ENCODE data around the gene ZNF385B. TPM values are rescaled to one million over a fixed set of nuclear protein-coding genes. Genes with fewer than 3 reads are reported as not detected.

The ZNF385B gene
- total RNA-seq, 2 experiments from 2014 or later, result 113 to 178 TPM

- Histone ChIP-seq H3K36me3 (ENCODE audit: insufficient read depth, low read length) (peaks cover 80% of the 10 kb centered on the region), H3K4me3 (ENCODE audit: low read depth, low read length, poor library complexity, severe bottlenecking) (no peak overlapping the region), H3K9me3 (ENCODE audit: low read length) (no peaks in the 10 kb centered on the region), H3K27ac (ENCODE audit: low read depth, low read length, poor library complexity, severe bottlenecking) (no peak overlapping the region), H3K4me1 (ENCODE audit: insufficient read depth, low read length, poor library complexity, severe bottlenecking) (no peaks in the 10 kb centered on the region), H2AFZ (ENCODE audit: low read length) (no peak overlapping the region), H3K4me2 (ENCODE audit: low read length) (no peak overlapping the region), H3K9me2 (ENCODE audit: insufficient read depth, low read length) (no peaks in the 10 kb centered on the region), H3K79me2 (ENCODE audit: insufficient read depth, low read depth, low read length) (no peaks in the 10 kb centered on the region), H4K20me1 (ENCODE audit: insufficient read depth, low read length) (no peaks in the 10 kb centered on the region)
- POLR2A ChIA-PET, result no interaction called here
- no TSS peak for BruUV-seq (replicated peaks)
- no peak for DNase-seq (ENCODE audit: low spot score)
- TF ChIP-seq EZH2phosphoT487 (IDR thresholded peaks at IDR 0.05; ENCODE audit: borderline replicate concordance, low read depth, low read length) (no peak), CTCF (conservative IDR thresholded peaks at IDR 0.05; ENCODE audit: low read length) (no peak)
- CTCF ChIA-PET (ENCODE audit: unreplicated experiment), result no interaction called here
- intact Hi-C loops (cut with micrococcal nuclease; ENCODE audit: unreplicated experiment), result no loop called here
Observed at GRCh38 chr2:179538406-179539123, 322.8 kb downstream of the ZNF385B start.

- TF ChIP-seq EZH2phosphoT487 (IDR thresholded peaks at IDR 0.05; ENCODE audit: borderline replicate concordance, low read depth, low read length) (no peak), CTCF (conservative IDR thresholded peaks at IDR 0.05; ENCODE audit: low read length) (no peak)
- H3K4me1 ChIP-seq (ENCODE audit: insufficient read depth, low read length, poor library complexity, severe bottlenecking), result no peaks in the 10 kb centered on the region
- POLR2A ChIA-PET, result interaction anchor here (0.7 to 1.3 kb wide), 2 partner anchors 13 to 39 kb away, joined by 4 to 5 read pairs; no protein-coding TSS in a partner anchor
- DNase-seq (ENCODE audit: low spot score), result no peak
- no peaks in the 10 kb centered on the region for H3K79me2 ChIP-seq (ENCODE audit: insufficient read depth, low read depth, low read length)
- no peak overlapping the region for H3K27ac ChIP-seq (ENCODE audit: low read depth, low read length, poor library complexity, severe bottlenecking)
- H3K9me2 ChIP-seq (ENCODE audit: insufficient read depth, low read length), result no peaks in the 10 kb centered on the region
- H4K20me1 ChIP-seq (ENCODE audit: insufficient read depth, low read length), result no peaks in the 10 kb centered on the region
- H3K36me3 ChIP-seq (ENCODE audit: insufficient read depth, low read length), result peaks cover 67% of the 10 kb centered on the region
- CTCF ChIA-PET (ENCODE audit: unreplicated experiment), result no interaction called here
- H3K4me2 ChIP-seq (ENCODE audit: low read length), result no peak overlapping the region
- no peak overlapping the region for H2AFZ ChIP-seq (ENCODE audit: low read length)
- no TSS peak for BruUV-seq (replicated peaks)
- intact Hi-C loops (cut with micrococcal nuclease; ENCODE audit: unreplicated experiment), result no loop called here
- no peaks in the 10 kb centered on the region for H3K9me3 ChIP-seq (ENCODE audit: low read length)
- H3K4me3 ChIP-seq (ENCODE audit: low read depth, low read length, poor library complexity, severe bottlenecking), result no peak overlapping the region
Observed at GRCh38 chr2:179536185-179536584, 325.2 kb downstream of the ZNF385B start.

- no peak overlapping the region for H3K4me3 ChIP-seq (ENCODE audit: low read depth, low read length, poor library complexity, severe bottlenecking)
- intact Hi-C loops (cut with micrococcal nuclease; ENCODE audit: unreplicated experiment), result no loop called here
- CTCF ChIA-PET (ENCODE audit: unreplicated experiment), result no interaction called here
- no peak overlapping the region for H3K4me2 ChIP-seq (ENCODE audit: low read length)
- no peak overlapping the region for H3K27ac ChIP-seq (ENCODE audit: low read depth, low read length, poor library complexity, severe bottlenecking)
- H3K9me3 ChIP-seq (ENCODE audit: low read length), result no peaks in the 10 kb centered on the region
- no peaks in the 10 kb centered on the region for H3K4me1 ChIP-seq (ENCODE audit: insufficient read depth, low read length, poor library complexity, severe bottlenecking)
- no peak overlapping the region for H2AFZ ChIP-seq (ENCODE audit: low read length)
- no peaks in the 10 kb centered on the region for H3K9me2 ChIP-seq (ENCODE audit: insufficient read depth, low read length)
- no TSS peak for BruUV-seq (replicated peaks)
- no peak for TF ChIP-seq CTCF (conservative IDR thresholded peaks at IDR 0.05; ENCODE audit: low read length)
- TF ChIP-seq EZH2phosphoT487 (IDR thresholded peaks at IDR 0.05; ENCODE audit: borderline replicate concordance, low read depth, low read length), result no peak
- POLR2A ChIA-PET, result no interaction called here
- no peaks in the 10 kb centered on the region for H4K20me1 ChIP-seq (ENCODE audit: insufficient read depth, low read length)
- H3K36me3 ChIP-seq (ENCODE audit: insufficient read depth, low read length), result peaks cover 53% of the 10 kb centered on the region
- DNase-seq (ENCODE audit: low spot score), result no peak
- no peaks in the 10 kb centered on the region for H3K79me2 ChIP-seq (ENCODE audit: insufficient read depth, low read depth, low read length)
Observed at GRCh38 chr2:179533875-179534274, 327.5 kb downstream of the ZNF385B start.

Data from OCI-LY7 (cell line).